GM12872 (cell line): ENCODE measurements around the gene PLTP.

ENCODE experiments used
- TF ChIP-seq, protein P1 (sequence below): IDR thresholded peaks from 3 replicates; pipeline ENCODE4 v1.5.1; 2011; ENCODE audit warnings: low read depth, mild to moderate bottlenecking, low read length, moderate library complexity; ENCODE audit not compliant: insufficient read depth

The PLTP gene

DNA sequence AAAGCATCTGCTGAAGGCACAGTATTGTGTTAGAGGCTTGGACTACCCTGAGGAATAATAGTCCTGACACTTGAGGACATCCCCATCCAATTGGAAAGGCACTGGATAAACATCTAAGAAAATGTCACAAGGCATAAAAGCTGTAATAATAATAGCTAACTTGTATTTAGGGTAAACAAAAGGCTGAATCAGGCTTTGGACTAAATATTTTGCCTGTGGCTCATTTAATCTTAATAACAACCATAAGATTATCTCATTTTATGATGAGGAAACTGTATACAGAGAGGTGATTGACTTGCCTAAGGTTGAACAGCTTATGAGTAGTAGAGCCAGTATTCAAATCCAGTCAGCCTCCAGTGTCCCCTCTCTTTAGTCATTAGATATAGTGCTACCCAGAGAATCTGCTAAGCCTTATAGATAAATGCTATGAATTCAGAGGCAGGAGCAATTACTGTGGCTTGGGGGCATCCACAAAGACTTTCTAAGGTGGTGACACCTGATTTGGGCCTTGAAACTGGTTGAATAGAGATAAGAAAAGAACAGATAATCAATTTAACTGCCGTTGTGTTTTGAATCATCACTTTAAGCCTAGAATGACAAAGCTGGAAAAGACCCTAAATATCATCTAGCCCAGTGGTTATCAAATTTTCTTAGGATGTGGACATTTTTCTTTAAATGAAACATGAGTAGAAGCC is 38.4 kb downstream of the PLTP start:
- TF ChIP-seq, protein P1, sequence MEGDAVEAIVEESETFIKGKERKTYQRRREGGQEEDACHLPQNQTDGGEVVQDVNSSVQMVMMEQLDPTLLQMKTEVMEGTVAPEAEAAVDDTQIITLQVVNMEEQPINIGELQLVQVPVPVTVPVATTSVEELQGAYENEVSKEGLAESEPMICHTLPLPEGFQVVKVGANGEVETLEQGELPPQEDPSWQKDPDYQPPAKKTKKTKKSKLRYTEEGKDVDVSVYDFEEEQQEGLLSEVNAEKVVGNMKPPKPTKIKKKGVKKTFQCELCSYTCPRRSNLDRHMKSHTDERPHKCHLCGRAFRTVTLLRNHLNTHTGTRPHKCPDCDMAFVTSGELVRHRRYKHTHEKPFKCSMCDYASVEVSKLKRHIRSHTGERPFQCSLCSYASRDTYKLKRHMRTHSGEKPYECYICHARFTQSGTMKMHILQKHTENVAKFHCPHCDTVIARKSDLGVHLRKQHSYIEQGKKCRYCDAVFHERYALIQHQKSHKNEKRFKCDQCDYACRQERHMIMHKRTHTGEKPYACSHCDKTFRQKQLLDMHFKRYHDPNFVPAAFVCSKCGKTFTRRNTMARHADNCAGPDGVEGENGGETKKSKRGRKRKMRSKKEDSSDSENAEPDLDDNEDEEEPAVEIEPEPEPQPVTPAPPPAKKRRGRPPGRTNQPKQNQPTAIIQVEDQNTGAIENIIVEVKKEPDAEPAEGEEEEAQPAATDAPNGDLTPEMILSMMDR, result no peak

GRCh38 chr20:45872626-45873025 is 39.3 kb downstream of the PLTP start:
- TF ChIP-seq, protein P1, result no peak

DNA sequence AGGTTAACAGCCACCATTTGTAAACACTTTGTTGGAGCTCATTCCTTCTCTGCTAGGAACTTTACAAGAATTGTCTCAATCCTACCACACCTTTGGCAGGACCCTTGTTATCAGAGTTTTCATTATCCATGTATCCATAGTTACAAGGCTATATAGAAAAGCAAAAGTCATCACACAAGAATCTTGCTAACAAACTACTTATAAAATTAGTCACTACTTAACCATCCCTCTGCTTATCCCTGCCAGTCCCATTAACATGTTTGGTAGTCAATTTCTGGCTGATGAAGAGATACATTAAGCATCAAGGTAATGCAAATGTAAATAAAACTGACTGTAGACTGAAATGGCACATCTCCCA is 44.2 kb downstream of the PLTP start:
- TF ChIP-seq, protein P1, result no peak

DNA sequence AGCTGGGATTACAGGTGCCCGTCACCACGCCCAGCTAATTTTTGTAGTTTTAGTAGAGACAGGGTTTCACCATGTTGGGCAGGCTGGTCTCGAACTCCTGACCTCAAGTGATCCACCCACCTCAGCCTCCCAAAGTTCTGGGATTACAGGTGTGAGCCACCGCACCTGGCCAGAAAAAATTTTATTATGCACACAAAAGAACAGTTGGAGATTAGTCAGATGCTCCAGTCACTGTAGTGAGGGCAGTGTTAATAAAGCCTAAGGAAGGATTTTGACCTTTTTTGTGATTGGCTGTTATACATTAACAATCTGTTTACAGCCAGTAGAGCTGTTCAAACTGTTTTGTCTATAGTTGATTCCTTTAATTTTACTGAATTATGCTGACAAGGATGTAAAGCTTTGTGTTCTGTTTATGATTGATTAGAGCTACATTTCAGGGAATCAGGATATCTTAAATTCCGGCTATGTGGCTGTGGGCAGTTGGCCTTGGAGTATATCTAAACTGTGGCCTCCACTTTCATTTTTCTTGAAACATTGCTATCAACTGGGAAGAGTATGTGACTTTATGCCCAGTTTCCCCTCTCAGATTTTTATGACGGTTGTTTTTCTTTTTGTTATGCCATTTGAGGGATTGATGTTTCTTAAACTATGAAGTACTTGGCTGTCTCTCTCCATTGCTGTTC is 44.7 kb downstream of the PLTP start:
- TF ChIP-seq, protein P1, result no peak

DNA sequence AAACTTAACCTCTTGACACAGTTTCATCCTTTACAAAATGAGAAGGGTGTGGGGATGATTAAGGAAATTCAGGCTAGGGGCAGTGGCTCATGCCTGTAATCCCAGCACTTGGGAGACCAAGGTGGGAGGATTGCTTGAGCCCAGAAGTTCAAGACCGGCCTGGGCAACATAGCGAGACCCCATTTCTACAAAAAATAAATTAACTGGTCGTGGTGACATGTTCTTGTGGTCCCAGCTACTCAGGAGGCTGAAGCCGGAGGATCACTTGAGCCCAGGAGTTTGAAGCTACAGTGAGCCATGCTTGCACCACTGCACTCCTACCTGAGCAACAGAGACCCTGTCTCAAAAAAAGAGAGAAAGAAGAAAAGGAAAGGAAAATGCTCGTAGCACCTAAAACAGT is 45.5 kb downstream of the PLTP start:
- TF ChIP-seq, protein P1, result no peak

GRCh38 chr20:45863543-45864470 is 48.1 kb downstream of the PLTP start:
- TF ChIP-seq, protein P1, result no peak
